HG03280 (cell line): ENCODE measurements around the gene RYR1.
A peak's percentile ranks its signal among the peaks of the same experiment; 100 is the strongest.
"Not testable (repeated sequence)": the region's sequence is repeated elsewhere in the genome, so short reads cannot be mapped to it uniquely, and the experiment has no call there.

ENCODE experiments used
- ATAC-seq: cut with Tn5 transposase; IDR thresholded peaks from one replicate; pipeline ENCODE4 v1.9.1; 2021; ENCODE audit warnings: mild to moderate bottlenecking, moderate library complexity; ENCODE audit not compliant: unreplicated experiment

Gene RYR1

GRCh38 chr19:38558933-38559332 is 125.4 kb downstream of the RYR1 start:
- not testable (repeated sequence) for ATAC-seq

- ATAC-seq: peak; percentile 55
These were observed 126.2 kb downstream of the RYR1 start for GRCh38 chr19:38559428-38560401.

- no peak for ATAC-seq
These were observed 127.6 kb downstream of the RYR1 start for GRCh38 chr19:38561053-38561606.

GRCh38 chr19:38561658-38562057 is 128.2 kb downstream of the RYR1 start:
- no peak for ATAC-seq

GRCh38 chr19:38562096-38562495 is 128.6 kb downstream of the RYR1 start:
- no peak for ATAC-seq

- ATAC-seq: no peak
These were observed 130.0 kb downstream of the RYR1 start for GRCh38 chr19:38563475-38563874.

GRCh38 chr19:38564981-38565690 is 131.6 kb downstream of the RYR1 start:
- ATAC-seq: no peak

GRCh38 chr19:38565691-38566105 is 132.2 kb downstream of the RYR1 start:
- ATAC-seq: no peak

- ATAC-seq: no peak
These were observed 136.0 kb downstream of the RYR1 start for GRCh38 chr19:38569368-38569983.

GRCh38 chr19:38571682-38572081 is 138.2 kb downstream of the RYR1 start:
- no peak for ATAC-seq

- no peak for ATAC-seq
These were observed 144.3 kb downstream of the RYR1 start for GRCh38 chr19:38577826-38578225.

GRCh38 chr19:38579304-38579703 is 145.8 kb downstream of the RYR1 start:
- not testable (repeated sequence) for ATAC-seq

GRCh38 chr19:38580080-38580479 is 146.6 kb downstream of the RYR1 start:
- no peak for ATAC-seq

GRCh38 chr19:38583219-38583984 is 149.9 kb downstream of the RYR1 start:
- peak; percentile 69 for ATAC-seq

GRCh38 chr19:38583985-38584305 is 150.5 kb downstream of the RYR1 start:
- no peak for ATAC-seq

GRCh38 chr19:38587562-38587961 is 154.1 kb downstream of the RYR1 start:
- no peak for ATAC-seq

GRCh38 chr19:38588041-38588440 is 154.6 kb downstream of the RYR1 start:
- no peak for ATAC-seq

GRCh38 chr19:38592940-38593339 is 159.4 kb downstream of the RYR1 start:
- no peak for ATAC-seq

GRCh38 chr19:38596057-38596981 is 162.8 kb downstream of the RYR1 start:
- ATAC-seq: no peak
